ENCODE measurements around the gene HOXC6.
"Not testable (repeated sequence)": the region's sequence is repeated elsewhere in the genome, so short reads cannot be mapped to it uniquely, and the experiment has no call there.

The HOXC6 gene

GRCh38 chr12:54031480-54031879, 3.2 kb downstream of the HOXC6 start:
- no peak for DNase-seq

GRCh38 chr12:54032086-54032619, 3.9 kb downstream of the HOXC6 start:
- no peak for DNase-seq

GRCh38 chr12:54032627-54033100, 4.4 kb downstream of the HOXC6 start, which contains the start of gene HOXC5:
Gene HOXC5 (plus strand): TSS chr12:54033050. CDS start chr12:54033123, 73 bp downstream.
- peak; percentile 40 for DNase-seq

DNA sequence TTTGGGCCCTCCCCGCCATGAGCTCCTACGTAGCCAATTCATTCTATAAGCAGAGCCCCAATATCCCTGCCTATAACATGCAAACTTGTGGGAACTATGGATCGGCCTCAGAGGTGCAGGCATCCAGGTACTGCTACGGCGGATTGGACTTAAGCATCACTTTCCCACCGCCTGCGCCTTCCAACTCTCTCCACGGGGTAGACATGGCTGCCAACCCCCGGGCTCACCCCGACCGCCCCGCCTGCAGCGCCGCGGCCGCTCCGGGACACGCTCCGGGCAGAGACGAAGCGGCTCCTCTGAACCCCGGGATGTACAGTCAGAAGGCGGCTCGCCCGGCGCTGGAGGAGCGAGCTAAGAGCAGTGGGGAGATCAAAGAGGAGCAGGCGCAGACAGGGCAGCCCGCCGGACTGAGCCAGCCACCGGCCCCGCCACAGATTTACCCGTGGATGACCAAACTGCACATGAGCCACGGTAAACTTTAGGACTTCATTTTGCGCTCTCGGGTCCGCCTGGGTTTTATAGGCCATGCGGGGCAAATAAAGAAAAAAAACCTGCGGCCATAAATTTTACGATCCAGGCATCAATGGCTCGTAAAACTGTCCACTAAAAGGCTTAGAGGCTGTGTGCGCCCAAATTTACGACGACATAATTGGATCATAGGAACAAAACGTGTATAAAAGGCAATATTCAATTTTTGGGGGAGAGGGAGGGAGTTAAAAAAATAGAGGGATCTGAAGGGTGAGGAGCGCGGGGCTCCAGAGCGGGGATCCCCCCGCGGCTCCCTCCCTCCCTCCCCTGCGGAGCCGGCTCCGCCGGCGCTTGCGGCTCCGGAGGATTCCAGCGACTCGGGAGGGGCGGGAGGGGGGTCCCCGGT, 5.1 kb downstream of the HOXC6 start:
- no peak for DNase-seq

GRCh38 chr12:54033980-54034784, 5.9 kb downstream of the HOXC6 start:
- no peak for DNase-seq

GRCh38 chr12:54034785-54035310, 6.6 kb downstream of the HOXC6 start:
- DNase-seq = no peak

DNA sequence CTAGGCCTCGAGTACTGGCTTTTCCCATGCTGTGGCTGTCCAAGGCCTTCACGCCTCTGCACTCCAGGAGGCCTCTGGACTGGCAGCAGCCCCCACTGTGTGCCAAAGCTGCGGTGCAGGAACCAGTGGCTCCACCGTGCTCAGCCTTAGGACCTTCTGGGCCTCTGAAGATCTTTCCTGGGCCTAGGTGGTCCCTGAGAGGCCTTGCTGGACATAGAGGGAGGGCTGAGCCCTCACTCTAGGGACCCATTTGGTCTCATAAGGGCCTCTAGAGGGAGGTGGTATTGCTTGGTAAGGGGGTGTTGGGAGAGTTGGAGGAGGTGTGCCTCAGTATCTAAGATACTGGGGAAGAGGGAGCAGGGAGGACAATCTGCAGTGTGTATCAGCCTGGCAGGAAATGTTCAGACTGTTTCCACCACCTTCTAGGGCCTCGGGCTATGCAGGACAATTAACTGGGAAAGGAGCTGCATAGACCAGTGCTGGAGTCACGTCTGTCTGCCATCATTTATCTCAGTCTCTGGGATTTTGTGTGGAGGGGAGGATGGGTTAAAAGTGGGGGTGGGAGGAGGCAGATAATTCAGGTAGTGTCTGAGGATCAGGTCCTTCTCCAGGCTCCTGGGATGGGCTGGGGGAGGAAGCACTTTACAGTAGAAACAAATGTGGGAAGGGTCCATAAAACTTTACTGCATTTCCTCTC, 7.5 kb downstream of the HOXC6 start:
- DNase-seq = no peak

DNA sequence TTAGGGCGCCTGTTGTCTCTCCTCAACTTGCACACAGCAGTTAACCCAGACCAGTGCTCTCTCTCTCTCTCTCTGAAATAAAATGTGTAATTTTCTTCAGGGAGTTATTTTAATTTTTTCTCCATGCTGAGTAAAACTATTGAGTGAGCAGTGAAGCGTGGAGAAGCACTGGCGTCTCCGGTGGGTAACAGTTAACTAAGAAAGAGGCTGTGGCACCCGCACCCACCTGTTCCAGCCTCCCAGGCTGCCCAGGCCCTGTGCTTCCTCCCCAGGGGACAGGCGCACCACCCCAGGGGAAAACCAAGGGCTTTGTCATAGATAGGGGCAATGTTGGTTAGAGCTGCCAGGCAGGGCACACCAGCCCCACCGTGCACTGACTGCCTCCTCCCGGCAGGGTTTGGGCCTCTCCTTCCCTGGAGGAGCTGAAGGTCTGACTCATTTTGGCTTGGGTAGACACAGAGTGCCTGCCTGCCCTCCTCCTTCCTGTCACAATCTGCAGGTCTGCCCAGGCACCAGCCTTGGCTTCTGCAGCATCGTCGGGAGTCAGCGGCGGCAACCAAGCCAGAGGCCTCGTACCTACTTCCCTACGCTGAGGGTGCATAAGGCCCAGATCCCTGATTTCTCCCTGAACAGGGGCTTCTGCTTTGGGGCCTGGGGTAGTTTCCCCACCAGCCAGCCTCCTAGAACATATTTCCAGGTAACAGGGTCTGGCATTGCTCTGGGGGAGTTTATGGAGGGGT, 8.6 kb downstream of the HOXC6 start:
- no peak for DNase-seq

DNA sequence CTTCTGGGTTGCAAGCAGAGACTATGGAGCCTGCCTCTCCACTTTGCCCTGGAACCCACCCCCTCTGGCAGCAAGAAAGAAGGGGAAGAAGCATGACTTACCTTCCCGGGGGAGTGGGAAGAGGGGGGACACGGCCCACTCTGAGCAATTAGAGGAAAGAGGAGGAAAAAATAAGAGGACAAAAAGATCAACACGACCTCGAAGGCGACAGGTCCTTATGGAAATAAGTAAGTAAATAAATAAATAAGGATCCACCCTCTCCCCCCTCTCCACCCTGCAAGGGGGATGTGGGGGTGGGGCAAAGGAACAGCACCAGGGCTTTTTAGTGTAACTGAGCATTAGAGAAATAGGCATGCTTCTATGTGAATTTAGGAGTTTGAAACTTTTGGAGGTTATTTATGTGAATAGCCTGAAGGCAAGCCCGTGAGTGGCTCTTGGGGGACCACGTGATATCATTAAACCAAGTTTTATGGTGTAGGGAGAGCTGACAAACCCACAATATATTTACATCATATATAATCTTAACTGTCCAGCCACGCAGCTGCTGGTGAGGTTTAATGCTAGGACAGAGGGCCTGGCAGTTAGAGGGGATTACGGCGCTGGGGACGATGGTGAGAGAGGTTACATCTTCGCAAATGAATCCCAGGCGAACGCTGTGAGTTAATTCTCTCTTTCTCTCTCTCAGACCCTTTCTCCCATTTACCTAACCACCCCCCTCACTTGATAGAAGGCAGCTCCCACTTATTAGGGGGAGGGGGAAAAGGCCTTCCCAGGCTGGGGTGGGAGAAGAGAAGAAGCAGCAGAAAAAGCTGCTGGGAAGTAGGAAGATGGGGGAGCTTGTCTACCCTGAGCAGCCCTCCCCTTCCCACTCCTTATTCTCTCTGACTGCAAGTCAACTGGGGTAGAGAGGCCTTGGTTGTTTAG, 9.4 kb downstream of the HOXC6 start:
- DNase-seq = no peak

GRCh38 chr12:54038284-54038870, 10.1 kb downstream of the HOXC6 start:
- no peak for DNase-seq

DNA sequence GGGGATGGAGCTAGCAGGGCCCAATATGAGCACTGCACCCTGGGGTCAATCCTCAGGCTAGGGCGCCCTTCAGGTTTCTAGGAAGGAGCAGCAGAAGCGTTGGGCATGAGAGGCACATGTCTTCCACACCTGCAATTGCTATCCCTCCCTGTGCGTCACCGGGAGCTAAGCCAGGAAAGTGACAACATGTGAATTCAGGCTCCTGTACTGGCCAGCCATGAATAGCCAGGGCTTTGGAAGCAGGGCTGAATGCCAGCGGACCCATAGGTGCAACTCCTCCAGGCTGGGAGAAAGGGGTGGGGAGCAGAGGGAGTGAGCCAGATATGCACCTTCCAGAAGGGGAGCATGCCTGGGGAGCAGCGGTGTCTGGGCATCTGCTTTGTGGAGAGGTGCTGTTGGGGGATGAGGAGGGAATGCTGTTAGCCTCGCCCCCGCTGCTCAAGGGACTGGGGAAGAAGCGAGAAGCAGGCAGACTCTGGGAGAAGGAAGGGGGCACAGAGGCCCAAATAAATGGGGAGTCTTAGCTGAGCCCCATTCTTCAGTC, 10.7 kb downstream of the HOXC6 start:
- no peak for DNase-seq

- no peak for DNase-seq
Measured at GRCh38 chr12:54039417-54040147, 11.3 kb downstream of the HOXC6 start.

GRCh38 chr12:54040148-54040494, 11.9 kb downstream of the HOXC6 start:
- no peak for DNase-seq

- DNase-seq = no peak
Measured at GRCh38 chr12:54040648-54041047, 12.4 kb downstream of the HOXC6 start.

DNA sequence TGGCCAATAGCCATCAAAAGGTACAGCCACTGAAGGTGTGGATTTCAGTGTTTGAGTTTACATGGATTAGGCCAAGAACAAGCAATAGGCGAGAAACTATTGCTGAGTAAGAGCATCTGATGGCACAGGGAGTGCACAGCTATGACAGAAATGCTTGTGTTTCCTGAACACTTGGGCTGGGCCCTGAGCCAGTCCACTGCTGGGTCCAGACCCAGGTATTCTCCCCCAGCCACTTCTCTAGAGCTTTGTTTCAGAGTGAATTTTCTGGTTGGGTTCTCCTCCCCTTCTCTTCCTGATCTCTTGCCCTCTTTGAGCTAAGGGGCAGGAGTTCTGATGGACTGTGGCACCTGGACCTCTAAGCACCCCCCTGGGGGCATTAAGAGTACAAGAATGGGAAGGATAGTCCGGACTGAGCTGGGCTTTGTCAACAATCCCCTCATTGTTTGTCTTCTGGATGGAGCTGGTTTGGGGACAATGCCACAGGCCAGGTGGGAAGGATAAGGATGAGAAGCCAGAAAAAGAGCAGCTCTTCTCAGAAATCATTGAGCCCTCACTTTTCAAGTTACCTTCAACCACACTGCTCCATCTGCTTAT, 13.0 kb downstream of the HOXC6 start:
- no peak for DNase-seq

- not testable (repeated sequence) for DNase-seq
Measured at GRCh38 chr12:54042033-54042432, 13.8 kb downstream of the HOXC6 start.

GRCh38 chr12:54042970-54043853, 15.0 kb downstream of the HOXC6 start:
- DNase-seq = no peak
